CD14-positive monocyte (primary cell): ENCODE measurements around the gene DYSF. TPM values are rescaled to one million over a fixed set of nuclear protein-coding genes. Genes with fewer than 3 reads are reported as not detected.

Experiments
- DNase-seq, 3 donors: peaks; one replicate each; pipeline ENCODE4 v3.0.0-alpha.2; 2011 to 2022
- H2AFZ ChIP-seq: 2 replicates; pipeline ENCODE4 v1.6.0; 2012; ENCODE audit warnings: mild to moderate bottlenecking, low read depth, low read length, inconsistent platforms; ENCODE audit not compliant: insufficient read depth, poor library complexity, severe bottlenecking
- H3K27ac ChIP-seq, 2 donors: 1 replicate in 1 of 2; 2 replicates in 1 of 2; pipeline ENCODE4 v1.5.1; 2012 to 2013; ENCODE audit warnings: low read length in 2 of 2, control low read depth in 1 of 2, inconsistent platforms in 1 of 2, low read depth in 1 of 2, mild to moderate bottlenecking in 1 of 2
- H3K27me3 ChIP-seq, 2 donors: one replicate each; pipeline versions ENCODE4 v1.6.0 to v1.6.1; 2011 to 2013; ENCODE audit warnings: low read length in 2 of 2; ENCODE audit not compliant: control insufficient read depth in 2 of 2, insufficient read depth in 2 of 2
- H3K36me3 ChIP-seq, 2 donors: replicated peaks in 1 of 2; 1 replicate in 1 of 2; 2 replicates in 1 of 2; pipeline versions ENCODE4 v1.5.1 to v1.6.1; 2012 to 2013; ENCODE audit warnings: low read length in 2 of 2, control low read depth in 1 of 2, inconsistent platforms in 1 of 2, mild to moderate bottlenecking in 1 of 2; ENCODE audit not compliant: insufficient read depth in 2 of 2, control insufficient read depth in 1 of 2
- H3K4me1 ChIP-seq, 2 donors: 1 replicate in 1 of 2; 2 replicates in 1 of 2; pipeline versions ENCODE4 v1.5.1 to v1.6.1; 2012 to 2013; ENCODE audit warnings: low read length in 2 of 2, control low read depth in 1 of 2, inconsistent platforms in 1 of 2, mild to moderate bottlenecking in 1 of 2, moderate library complexity in 1 of 2; ENCODE audit not compliant: insufficient read depth in 2 of 2, control insufficient read depth in 1 of 2
- H3K4me2 ChIP-seq: replicated peaks from 2 replicates; pipeline ENCODE3; 2012; ENCODE audit warnings: low read length, moderate library complexity, mild to moderate bottlenecking; ENCODE audit not compliant: poor library complexity, severe bottlenecking; ENCODE audit errors: extremely low read depth
- H3K4me3 ChIP-seq, 3 experiments: fragments of 200-600 bp in 1 of 3; sonication (generic) in 1 of 3; replicated peaks in 1 of 3; 1 replicate in 2 of 3; 2 replicates in 1 of 3; pipeline ENCODE4 v1.5.1; 2011 to 2013; ENCODE audit warnings: low read length in 3 of 3, mild to moderate bottlenecking in 3 of 3, control low read depth in 2 of 3, low read depth in 2 of 3, inconsistent platforms in 1 of 3, moderate library complexity in 1 of 3
- H3K79me2 ChIP-seq: 2 replicates; pipeline ENCODE4 v1.6.0; 2012; ENCODE audit warnings: mild to moderate bottlenecking, control low read depth, inconsistent platforms, low read length, moderate library complexity; ENCODE audit not compliant: insufficient read depth
- H3K9ac ChIP-seq: 2 replicates; pipeline ENCODE4 v1.6.0; 2017; ENCODE audit warnings: low read length, mild to moderate bottlenecking; ENCODE audit not compliant: insufficient read depth, poor library complexity, severe bottlenecking
- H3K9me3 ChIP-seq, 2 donors: replicated peaks in 1 of 2; 1 replicate in 1 of 2; 2 replicates in 1 of 2; pipeline versions ENCODE4 v1.5.1 to v1.6.1; 2012 to 2013; ENCODE audit warnings: low read length in 2 of 2, control low read depth in 1 of 2; ENCODE audit not compliant: control insufficient read depth in 1 of 2, insufficient read depth in 1 of 2
- H4K20me1 ChIP-seq: 2 replicates; pipeline ENCODE4 v1.6.0; 2012; ENCODE audit warnings: mild to moderate bottlenecking, low read length, control low read depth, moderate library complexity; ENCODE audit not compliant: insufficient read depth
- H3K27ac Mint-ChIP-seq, 7 donors: one replicate each; pipeline ENCODE4 v1.8.0; 2020; ENCODE audit warnings: mild to moderate bottlenecking in 7 of 7, mixed read lengths in 7 of 7, moderate library complexity in 6 of 7, inconsistent platforms in 2 of 7
- H3K27me3 Mint-ChIP-seq, 3 donors: one replicate each; pipeline ENCODE4 v1.8.0; 2021 to 2022; ENCODE audit warnings: low read depth in 3 of 3, mild to moderate bottlenecking in 3 of 3, mixed read lengths in 3 of 3, moderate library complexity in 3 of 3, inconsistent platforms in 1 of 3
- H3K36me3 Mint-ChIP-seq, 2 donors: one replicate each; pipeline ENCODE4 v1.8.0; 2020; ENCODE audit warnings: mixed read lengths in 2 of 2, inconsistent platforms in 1 of 2, mild to moderate bottlenecking in 1 of 2
- H3K4me1 Mint-ChIP-seq: one replicate; pipeline ENCODE4 v1.8.0; 2020; ENCODE audit warnings: mild to moderate bottlenecking, mixed read lengths
- H3K4me3 Mint-ChIP-seq, 2 donors: one replicate each; pipeline ENCODE4 v1.8.0; 2020; ENCODE audit warnings: mild to moderate bottlenecking in 2 of 2, mixed read lengths in 2 of 2, moderate library complexity in 1 of 2
- H3K9me3 Mint-ChIP-seq, 7 donors: one replicate each; pipeline ENCODE4 v1.8.0; 2020 to 2022; ENCODE audit warnings: mixed read lengths in 7 of 7, mild to moderate bottlenecking in 6 of 7, moderate library complexity in 6 of 7, inconsistent platforms in 2 of 7
- WGBS: methylation state at CpG from one replicate; pipeline ENCODE4 v1.1.5; 2013; ENCODE audit warnings: missing lambda C conversion rate; ENCODE audit not compliant: insufficient coverage; 5-methylcytosine and 5-hydroxymethylcytosine counted together
- intact Hi-C, 2 donors: fragments of 100-400 bp; cut with micrococcal nuclease; formaldehyde crosslinking; loops; one replicate each; pipeline versions ENCODE4 v1.15.0 to v1.15.1; 2023
- polyA plus RNA-seq, 3 donors: library from polyadenylated mRNA; depleted of rRNA in 1 of 3; unstranded in 2 of 3; stranded (reverse) in 1 of 3; fragments of 300-500 nt in 2 of 3; fragments of >200 nt in 1 of 3; fragmentation: Illumina TruSeq in 2 of 3; gene quantifications; 1 replicate in 2 of 3; 2 replicates in 1 of 3; pipeline ENCODE4 v1.2.3, GENCODE V29; 2012 to 2021
- TF ChIP-seq, protein P1 (sequence below): fragments of 200-600 bp; IDR thresholded peaks from one replicate; pipeline ENCODE4 v1.8.0; 2022; ENCODE audit warnings: antibody characterized with exemption, mild to moderate bottlenecking

The DYSF gene
- polyA plus RNA-seq, 3 donors: 16.1 to 72.5 (median 31.2) TPM

GRCh38 chr2:71451705-71452104, 1.7 kb upstream of the DYSF start:
- H3K4me3 ChIP-seq: peak overlapping the region in 1 of 3 experiments; percentile 96
- peaks cover 24% of the 10 kb centered on the region for H4K20me1 ChIP-seq
- Mint-ChIP-seq H3K4me1 (peaks cover 90% of the 10 kb centered on the region), H3K27ac (peak overlapping the region; percentile 83 to 94 (median 90)), H3K9me3 (peaks cover 0 to 2% (median 0%) of the 10 kb centered on the region in 7 donors), H3K4me3 (peak overlapping the region; percentile 57 to 91), H3K36me3 (peaks cover 5 to 20% of the 10 kb centered on the region in 2 donors), H3K27me3 (peaks cover 4 to 10% (median 10%) of the 10 kb centered on the region in 3 donors)
- peaks cover 0 to 3% of the 10 kb centered on the region in 2 donors for H3K36me3 ChIP-seq
- 63% methylated on average over 1 of the region's 4 CpGs for WGBS
- H3K27ac ChIP-seq: peak overlapping the region; percentile 72 to 76
- H3K79me2 ChIP-seq: peaks cover 43% of the 10 kb centered on the region
- TF ChIP-seq, protein P1, sequence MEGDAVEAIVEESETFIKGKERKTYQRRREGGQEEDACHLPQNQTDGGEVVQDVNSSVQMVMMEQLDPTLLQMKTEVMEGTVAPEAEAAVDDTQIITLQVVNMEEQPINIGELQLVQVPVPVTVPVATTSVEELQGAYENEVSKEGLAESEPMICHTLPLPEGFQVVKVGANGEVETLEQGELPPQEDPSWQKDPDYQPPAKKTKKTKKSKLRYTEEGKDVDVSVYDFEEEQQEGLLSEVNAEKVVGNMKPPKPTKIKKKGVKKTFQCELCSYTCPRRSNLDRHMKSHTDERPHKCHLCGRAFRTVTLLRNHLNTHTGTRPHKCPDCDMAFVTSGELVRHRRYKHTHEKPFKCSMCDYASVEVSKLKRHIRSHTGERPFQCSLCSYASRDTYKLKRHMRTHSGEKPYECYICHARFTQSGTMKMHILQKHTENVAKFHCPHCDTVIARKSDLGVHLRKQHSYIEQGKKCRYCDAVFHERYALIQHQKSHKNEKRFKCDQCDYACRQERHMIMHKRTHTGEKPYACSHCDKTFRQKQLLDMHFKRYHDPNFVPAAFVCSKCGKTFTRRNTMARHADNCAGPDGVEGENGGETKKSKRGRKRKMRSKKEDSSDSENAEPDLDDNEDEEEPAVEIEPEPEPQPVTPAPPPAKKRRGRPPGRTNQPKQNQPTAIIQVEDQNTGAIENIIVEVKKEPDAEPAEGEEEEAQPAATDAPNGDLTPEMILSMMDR: no peak
- H2AFZ ChIP-seq: no peak overlapping the region
- no peaks in the 10 kb centered on the region for H3K9me3 ChIP-seq
- intact Hi-C loops: no loop called here
- no peak for DNase-seq
- H3K4me1 ChIP-seq: peaks cover 77 to 90% of the 10 kb centered on the region in 2 donors
- H3K9ac ChIP-seq: no peak overlapping the region
- peak overlapping the region; percentile 98 for H3K4me2 ChIP-seq
- H3K27me3 ChIP-seq: no peaks in the 10 kb centered on the region

GRCh38 chr2:71452565-71452964, 796 bp upstream of the DYSF start:
- Mint-ChIP-seq H3K4me1 (peaks cover 90% of the 10 kb centered on the region), H3K27me3 (peaks cover 4 to 10% (median 10%) of the 10 kb centered on the region in 3 donors), H3K27ac (peak overlapping the region; percentile 83 to 94 (median 90)), H3K36me3 (peaks cover 11 to 27% of the 10 kb centered on the region in 2 donors), H3K4me3 (peak overlapping the region; percentile 84 to 91), H3K9me3 (peaks cover 0 to 2% (median 0%) of the 10 kb centered on the region in 7 donors)
- Histone ChIP-seq H3K4me3 (peak overlapping the region; percentile 76 to 96 (median 83)), H4K20me1 (peaks cover 33% of the 10 kb centered on the region), H3K4me2 (peak overlapping the region; percentile 98), H3K9ac (no peak overlapping the region), H3K27ac (peak overlapping the region; percentile 72 to 76), H3K27me3 (no peaks in the 10 kb centered on the region), H3K79me2 (peaks cover 51% of the 10 kb centered on the region), H2AFZ (no peak overlapping the region), H3K36me3 (peaks cover 3 to 12% of the 10 kb centered on the region in 2 donors), H3K9me3 (no peaks in the 10 kb centered on the region), H3K4me1 (peaks cover 80 to 95% of the 10 kb centered on the region in 2 donors)
- DNase-seq: peak; percentile 65 to 85 (median 80)
- intact Hi-C loops: no loop called here
- TF ChIP-seq, protein P1: no peak
- WGBS: no CpG with 5 or more reads among the region's 2 CpGs
